Dendritic cell treated with granulocyte-macrophage colony-stimulating factor and Interleukin-4, amounts not matched to agents 40 ng/mL and 50 ng/mL, for 4 days (primary cell): ENCODE measurements around the gene PRICKLE1.

Experiments used
- H3K27ac Mint-ChIP-seq: one replicate; pipeline ENCODE4 v1.8.0; 2022; ENCODE audit warnings: mild to moderate bottlenecking, mixed read lengths
- H3K27me3 Mint-ChIP-seq: one replicate; pipeline ENCODE4 v1.8.0; 2022; ENCODE audit warnings: mild to moderate bottlenecking, mixed read lengths
- H3K36me3 Mint-ChIP-seq: one replicate; pipeline ENCODE4 v1.8.0; 2022; ENCODE audit warnings: low read depth, mixed read lengths
- H3K4me1 Mint-ChIP-seq: one replicate; pipeline ENCODE4 v1.8.0; 2022; ENCODE audit warnings: low read depth, mixed read lengths
- H3K4me3 Mint-ChIP-seq: one replicate; pipeline ENCODE4 v1.8.0; 2022; ENCODE audit warnings: mild to moderate bottlenecking, moderate library complexity, mixed read lengths
- H3K9me3 Mint-ChIP-seq: one replicate; pipeline ENCODE4 v1.8.0; 2022; ENCODE audit warnings: mixed read lengths
- intact Hi-C: fragments of 100-400 bp; cut with micrococcal nuclease; formaldehyde crosslinking; loops from one replicate; pipeline ENCODE4 v1.15.0; 2022

PRICKLE1 gene

GRCh38 chr12:42463671-42464070 is 125.9 kb downstream of the PRICKLE1 start:
- Mint-ChIP-seq H3K27me3 (no peaks in the 10 kb centered on the region), H3K36me3 (no peaks in the 10 kb centered on the region), H3K4me3 (no peak overlapping the region), H3K27ac (no peak overlapping the region), H3K4me1 (peaks cover 4% of the 10 kb centered on the region), H3K9me3 (no peaks in the 10 kb centered on the region)
- intact Hi-C loops: no loop called here

- Mint-ChIP-seq H3K4me3 (no peak overlapping the region), H3K36me3 (no peaks in the 10 kb centered on the region), H3K9me3 (no peaks in the 10 kb centered on the region), H3K27ac (no peak overlapping the region), H3K4me1 (no peaks in the 10 kb centered on the region), H3K27me3 (no peaks in the 10 kb centered on the region)
- intact Hi-C loops: no loop called here
Measured at GRCh38 chr12:42462486-42462885, 127.1 kb downstream of the PRICKLE1 start.

- intact Hi-C loops: no loop called here
- Mint-ChIP-seq H3K4me3 (no peak overlapping the region), H3K27me3 (no peaks in the 10 kb centered on the region), H3K9me3 (no peaks in the 10 kb centered on the region), H3K4me1 (no peaks in the 10 kb centered on the region), H3K36me3 (no peaks in the 10 kb centered on the region), H3K27ac (no peak overlapping the region)
Measured at GRCh38 chr12:42459336-42459847, 130.2 kb downstream of the PRICKLE1 start.

GRCh38 chr12:42458575-42458974 is 131.0 kb downstream of the PRICKLE1 start:
- intact Hi-C loops: no loop called here
- no peaks in the 10 kb centered on the region for H3K4me1 Mint-ChIP-seq

GRCh38 chr12:42450248-42450647 is 139.3 kb downstream of the PRICKLE1 start:
- H3K4me1 Mint-ChIP-seq: no peaks in the 10 kb centered on the region
- intact Hi-C loops: no loop called here
- H3K27me3 Mint-ChIP-seq: no peaks in the 10 kb centered on the region
- H3K27ac Mint-ChIP-seq: no peak overlapping the region
- H3K36me3 Mint-ChIP-seq: peaks cover 53% of the 10 kb centered on the region
- H3K4me3 Mint-ChIP-seq: no peak overlapping the region
- H3K9me3 Mint-ChIP-seq: no peaks in the 10 kb centered on the region

More at GRCh38 chr12:42458575-42458974, 131.0 kb downstream of the PRICKLE1 start:
- H3K36me3 Mint-ChIP-seq: no peaks in the 10 kb centered on the region
- H3K27ac Mint-ChIP-seq: no peak overlapping the region
- H3K4me3 Mint-ChIP-seq: no peak overlapping the region
- H3K27me3 Mint-ChIP-seq: no peaks in the 10 kb centered on the region
- no peaks in the 10 kb centered on the region for H3K9me3 Mint-ChIP-seq

GRCh38 chr12:42448841-42449240 is 140.7 kb downstream of the PRICKLE1 start:
- Mint-ChIP-seq H3K27me3 (no peaks in the 10 kb centered on the region), H3K4me1 (no peaks in the 10 kb centered on the region), H3K9me3 (no peaks in the 10 kb centered on the region), H3K4me3 (no peak overlapping the region), H3K36me3 (peaks cover 62% of the 10 kb centered on the region), H3K27ac (no peak overlapping the region)
- intact Hi-C loops: no loop called here

- no peaks in the 10 kb centered on the region for H3K9me3 Mint-ChIP-seq
- no peak overlapping the region for H3K4me3 Mint-ChIP-seq
- peaks cover 70% of the 10 kb centered on the region for H3K36me3 Mint-ChIP-seq
- H3K27me3 Mint-ChIP-seq: no peaks in the 10 kb centered on the region
- H3K27ac Mint-ChIP-seq: no peak overlapping the region
- H3K4me1 Mint-ChIP-seq: no peaks in the 10 kb centered on the region
- intact Hi-C loops: no loop called here
Measured at GRCh38 chr12:42447371-42447786, 142.2 kb downstream of the PRICKLE1 start.

GRCh38 chr12:42446761-42447160 is 142.8 kb downstream of the PRICKLE1 start:
- H3K36me3 Mint-ChIP-seq: peaks cover 77% of the 10 kb centered on the region
- H3K27ac Mint-ChIP-seq: no peak overlapping the region
- no peaks in the 10 kb centered on the region for H3K27me3 Mint-ChIP-seq
- no peak overlapping the region for H3K4me3 Mint-ChIP-seq
- H3K4me1 Mint-ChIP-seq: no peaks in the 10 kb centered on the region
- intact Hi-C loops: no loop called here
- no peaks in the 10 kb centered on the region for H3K9me3 Mint-ChIP-seq

GRCh38 chr12:42445891-42446290 is 143.7 kb downstream of the PRICKLE1 start:
- Mint-ChIP-seq H3K36me3 (peaks cover 81% of the 10 kb centered on the region), H3K27me3 (no peaks in the 10 kb centered on the region), H3K9me3 (no peaks in the 10 kb centered on the region), H3K27ac (no peak overlapping the region), H3K4me1 (no peaks in the 10 kb centered on the region), H3K4me3 (no peak overlapping the region)
- intact Hi-C loops: no loop called here

- no peaks in the 10 kb centered on the region for H3K9me3 Mint-ChIP-seq
- H3K4me3 Mint-ChIP-seq: no peak overlapping the region
- H3K4me1 Mint-ChIP-seq: no peaks in the 10 kb centered on the region
- no peaks in the 10 kb centered on the region for H3K27me3 Mint-ChIP-seq
- intact Hi-C loops: no loop called here
- H3K36me3 Mint-ChIP-seq: peaks cover 77% of the 10 kb centered on the region
- H3K27ac Mint-ChIP-seq: no peak overlapping the region
Measured at GRCh38 chr12:42444192-42444943, 145.2 kb downstream of the PRICKLE1 start.

- Mint-ChIP-seq H3K4me3 (no peak overlapping the region), H3K27me3 (no peaks in the 10 kb centered on the region), H3K4me1 (no peaks in the 10 kb centered on the region), H3K36me3 (peaks cover 75% of the 10 kb centered on the region), H3K9me3 (no peaks in the 10 kb centered on the region), H3K27ac (no peak overlapping the region)
- intact Hi-C loops: no loop called here
Measured at GRCh38 chr12:42442888-42443287, 146.7 kb downstream of the PRICKLE1 start.

GRCh38 chr12:42442311-42442759 is 147.2 kb downstream of the PRICKLE1 start:
- H3K4me3 Mint-ChIP-seq: no peak overlapping the region
- no peaks in the 10 kb centered on the region for H3K27me3 Mint-ChIP-seq
- H3K27ac Mint-ChIP-seq: no peak overlapping the region
- intact Hi-C loops: no loop called here
- H3K4me1 Mint-ChIP-seq: no peaks in the 10 kb centered on the region
- H3K9me3 Mint-ChIP-seq: no peaks in the 10 kb centered on the region
- H3K36me3 Mint-ChIP-seq: peaks cover 72% of the 10 kb centered on the region

GRCh38 chr12:42440608-42441007 is 148.9 kb downstream of the PRICKLE1 start:
- H3K9me3 Mint-ChIP-seq: no peaks in the 10 kb centered on the region
- H3K27ac Mint-ChIP-seq: no peak overlapping the region
- no peaks in the 10 kb centered on the region for H3K27me3 Mint-ChIP-seq
- peaks cover 72% of the 10 kb centered on the region for H3K36me3 Mint-ChIP-seq
- no peak overlapping the region for H3K4me3 Mint-ChIP-seq
- no peaks in the 10 kb centered on the region for H3K4me1 Mint-ChIP-seq
- intact Hi-C loops: no loop called here

GRCh38 chr12:42432517-42433140 is 156.9 kb downstream of the PRICKLE1 start:
- Mint-ChIP-seq H3K9me3 (no peaks in the 10 kb centered on the region), H3K36me3 (peaks cover 61% of the 10 kb centered on the region), H3K4me3 (no peak overlapping the region), H3K27ac (no peak overlapping the region), H3K27me3 (no peaks in the 10 kb centered on the region), H3K4me1 (no peaks in the 10 kb centered on the region)
- intact Hi-C loops: no loop called here
